ENCODE results near the gene SLC25A46.
"Not testable (repeated sequence)": the region's sequence is repeated elsewhere in the genome, so short reads cannot be mapped to it uniquely, and the experiment has no call there.

SLC25A46 gene

DNA sequence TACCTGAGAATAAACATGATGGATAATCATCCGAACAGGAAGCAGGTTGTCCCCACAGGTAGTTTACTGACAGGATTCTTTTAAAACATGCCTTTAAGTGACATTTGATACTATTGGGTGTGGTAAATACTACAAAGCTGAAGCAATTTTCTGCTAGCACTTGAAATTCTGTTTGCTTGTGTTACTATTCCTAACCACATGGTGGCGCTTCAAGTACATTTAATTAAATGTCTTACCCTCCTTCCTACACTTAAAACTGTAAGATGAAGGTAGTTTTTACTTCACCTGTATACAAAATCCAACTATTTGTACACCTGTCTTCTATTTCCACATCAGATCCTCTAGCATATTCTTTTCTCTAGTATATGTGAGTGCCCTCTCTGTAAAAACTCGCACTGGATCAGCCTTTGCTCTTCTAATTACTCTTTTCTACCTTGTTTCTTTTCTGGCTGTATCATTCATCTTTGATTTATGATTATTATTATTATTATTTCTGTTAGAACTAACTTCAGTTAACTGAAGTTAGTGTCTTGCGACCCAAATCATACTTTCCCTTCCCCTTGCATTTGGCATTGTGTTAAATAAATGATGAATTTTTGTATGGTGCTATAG lies 18.4 kb downstream of the SLC25A46 start:
- DNase-seq (ENCODE audit: low read depth in 2 of 2): no peak

DNA sequence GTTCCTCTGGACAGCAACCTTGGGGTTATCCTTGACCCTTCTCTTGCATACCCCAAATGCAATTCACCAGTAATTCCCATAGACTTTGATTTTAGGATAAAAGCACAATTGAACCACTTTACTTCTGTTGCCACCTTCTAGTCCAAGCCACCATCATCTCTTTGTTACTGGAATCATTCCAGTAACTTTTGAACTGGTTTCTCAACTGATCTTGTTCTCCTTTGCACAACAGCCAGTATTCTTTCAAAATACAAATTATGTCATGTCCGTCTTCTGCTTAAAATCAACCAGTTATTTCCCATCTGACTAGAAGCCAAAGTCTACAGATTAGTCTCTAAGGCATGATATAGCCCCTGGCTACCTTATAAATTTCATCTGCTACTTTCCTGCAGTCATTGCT lies 21.4 kb downstream of the SLC25A46 start:
- DNase-seq (ENCODE audit: low read depth in 2 of 2): no peak

DNA sequence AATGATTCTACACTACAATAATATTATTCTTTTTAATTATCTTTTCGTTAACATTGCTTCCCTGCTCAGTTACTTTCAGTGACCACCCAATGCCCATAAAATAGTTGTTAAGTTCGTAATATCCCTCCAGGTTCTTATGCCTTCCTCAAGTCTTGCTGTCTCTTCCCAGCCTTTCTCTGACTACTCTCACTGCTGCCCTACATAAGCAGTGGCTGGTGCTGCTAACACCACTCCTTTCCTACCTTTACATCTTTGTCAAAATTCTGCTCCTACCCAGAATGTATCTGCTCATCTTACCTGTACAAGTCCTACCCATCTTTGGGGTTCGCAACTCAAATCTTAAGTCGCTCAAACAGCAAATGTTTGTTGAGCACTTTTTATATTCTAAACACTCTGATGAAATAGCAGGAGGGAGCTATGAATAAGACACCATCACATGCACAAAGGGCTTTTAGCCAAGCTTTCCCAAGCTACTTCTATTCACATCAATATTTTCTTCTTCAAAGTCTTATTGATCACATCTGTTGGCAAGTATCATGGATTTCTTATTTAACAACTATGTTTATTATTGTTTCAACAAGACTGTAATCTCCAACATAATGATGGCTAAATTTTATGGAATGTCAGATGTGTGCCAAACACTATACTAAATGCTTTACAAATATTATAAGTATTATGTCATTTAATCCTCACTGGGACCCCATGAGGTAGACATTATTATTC lies 29.5 kb downstream of the SLC25A46 start:
- DNase-seq (ENCODE audit: low read depth in 2 of 2): no peak

DNA sequence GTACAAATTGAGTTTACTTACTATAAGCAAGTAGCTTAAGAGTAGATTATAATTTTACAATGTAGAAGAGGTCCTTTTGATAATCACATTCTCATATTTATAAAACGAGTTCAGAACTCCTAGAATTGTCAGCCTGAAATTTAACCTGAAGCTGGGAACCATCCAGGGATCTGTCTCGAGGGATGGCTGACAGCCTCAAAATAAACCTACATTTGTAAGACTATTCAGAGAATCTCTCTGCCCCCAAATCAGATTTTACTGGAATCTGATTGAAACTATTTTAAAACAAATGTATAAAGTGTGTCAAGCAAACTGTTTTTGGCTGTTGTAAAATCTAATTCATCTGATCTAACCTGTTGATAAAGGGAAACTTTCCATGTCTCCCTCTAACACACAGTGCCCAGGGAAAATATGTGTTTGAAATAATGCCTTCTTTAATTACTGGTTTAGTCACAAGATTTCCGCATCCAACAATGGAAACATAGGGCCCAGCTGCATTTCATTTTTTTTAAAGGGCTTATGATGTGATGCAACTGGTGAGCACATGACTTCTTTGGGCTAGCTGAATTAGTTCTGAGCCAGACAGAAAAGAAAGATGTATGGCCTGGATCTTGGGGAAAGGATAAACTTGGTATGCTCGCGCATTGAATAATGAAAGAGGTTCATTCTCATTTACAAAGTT lies 30.3 kb downstream of the SLC25A46 start:
- DNase-seq (ENCODE audit: low read depth in 2 of 2): no peak

DNA sequence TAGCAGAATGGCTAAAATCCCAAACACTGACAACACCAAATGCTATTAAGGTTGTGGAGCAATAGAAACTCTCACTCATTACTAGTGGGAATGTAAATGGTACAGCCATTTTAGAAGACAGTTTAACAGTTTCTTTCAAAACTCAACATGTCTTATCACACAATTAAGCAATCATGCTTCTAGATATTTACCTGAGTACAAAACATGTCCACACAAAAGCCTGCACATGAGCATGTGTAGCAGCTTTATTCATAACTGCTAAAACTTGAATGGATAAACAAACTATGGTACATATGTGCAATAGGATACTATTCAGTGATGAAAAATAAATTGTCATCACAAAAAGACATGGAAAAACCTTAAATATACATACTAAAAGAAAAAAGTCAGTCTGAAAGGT lies 31.5 kb downstream of the SLC25A46 start:
- no peak for DNase-seq (ENCODE audit: low read depth in 2 of 2)

DNA sequence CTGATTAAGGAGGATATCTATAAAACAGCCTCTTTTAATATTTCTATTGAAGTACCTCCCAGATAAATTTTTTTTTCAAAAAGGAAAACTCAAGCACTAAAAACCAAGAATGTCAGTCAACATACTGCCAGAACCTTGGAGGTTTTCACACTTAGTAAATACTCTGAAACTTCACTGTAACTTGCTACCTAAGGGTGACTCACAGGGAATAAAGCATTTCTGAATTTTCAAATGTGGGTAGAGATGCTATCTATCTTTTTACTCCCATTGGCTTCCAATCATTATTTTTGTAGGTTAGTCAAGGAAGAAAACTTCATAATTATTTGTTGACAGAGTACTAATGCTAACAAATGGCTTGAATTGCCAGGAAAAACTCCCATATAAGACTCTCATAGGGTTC lies 46.1 kb downstream of the SLC25A46 start:
- DNase-seq (ENCODE audit: low read depth in 2 of 2): no peak

DNA sequence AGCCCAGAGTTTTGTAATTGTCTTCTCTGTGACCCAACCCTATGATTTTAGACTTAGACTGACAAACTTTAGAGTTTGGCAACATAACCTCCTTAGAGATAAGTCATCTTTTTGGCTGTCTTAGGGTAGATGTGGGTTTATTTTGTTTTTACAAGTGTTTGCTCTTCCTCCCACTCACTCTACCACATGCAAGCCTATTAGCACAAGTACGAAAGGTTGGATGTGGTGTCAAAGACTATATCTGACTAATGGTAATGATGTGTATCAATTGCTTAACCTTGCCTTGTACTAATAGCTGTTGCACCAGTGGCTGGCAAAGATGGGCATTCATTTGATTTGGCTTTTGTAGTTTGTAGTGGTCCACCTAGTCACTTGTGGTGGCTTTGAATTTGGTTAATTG lies 46.5 kb downstream of the SLC25A46 start:
- DNase-seq (ENCODE audit: low read depth in 2 of 2): no peak

DNA sequence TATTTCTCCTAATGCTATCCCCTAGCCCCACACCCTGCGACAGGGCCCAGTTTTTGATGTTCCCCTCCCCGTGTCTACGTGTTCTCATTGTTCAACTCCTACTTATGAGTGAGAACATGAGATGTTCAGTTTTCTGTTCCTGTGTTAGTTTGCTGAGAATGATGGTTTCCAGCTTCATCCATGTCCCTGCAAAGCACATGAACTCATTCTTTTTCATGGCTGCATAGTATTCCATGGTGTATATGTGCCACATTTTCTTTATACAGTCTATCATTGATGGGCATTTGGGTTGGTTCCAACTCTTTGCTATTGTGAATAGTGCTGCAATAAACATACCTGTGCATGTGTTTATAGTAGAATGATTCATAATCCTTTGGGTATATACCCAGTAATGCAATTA lies 49.2 kb downstream of the SLC25A46 start:
- DNase-seq (ENCODE audit: low read depth in 2 of 2): not testable (repeated sequence)

DNA sequence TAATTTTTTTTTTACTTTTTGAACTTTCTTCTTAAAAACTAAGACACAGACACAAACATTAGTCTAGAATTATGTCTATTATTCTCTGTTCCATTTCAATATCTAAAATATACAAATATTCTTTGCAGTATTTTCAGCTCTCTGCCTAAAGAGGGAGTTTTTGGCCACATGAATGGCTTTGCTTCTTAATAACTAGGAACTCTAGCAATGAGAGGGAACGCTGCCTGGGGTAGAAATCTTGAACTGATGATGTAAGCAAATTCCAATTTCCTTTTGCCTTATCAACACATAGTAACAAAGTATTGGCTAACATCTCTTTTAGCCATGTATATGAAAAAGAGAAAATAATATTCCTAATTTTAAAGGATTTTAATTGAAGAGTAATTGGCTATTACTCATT lies 51.9 kb downstream of the SLC25A46 start:
- no peak for DNase-seq (ENCODE audit: low read depth in 2 of 2)

DNA sequence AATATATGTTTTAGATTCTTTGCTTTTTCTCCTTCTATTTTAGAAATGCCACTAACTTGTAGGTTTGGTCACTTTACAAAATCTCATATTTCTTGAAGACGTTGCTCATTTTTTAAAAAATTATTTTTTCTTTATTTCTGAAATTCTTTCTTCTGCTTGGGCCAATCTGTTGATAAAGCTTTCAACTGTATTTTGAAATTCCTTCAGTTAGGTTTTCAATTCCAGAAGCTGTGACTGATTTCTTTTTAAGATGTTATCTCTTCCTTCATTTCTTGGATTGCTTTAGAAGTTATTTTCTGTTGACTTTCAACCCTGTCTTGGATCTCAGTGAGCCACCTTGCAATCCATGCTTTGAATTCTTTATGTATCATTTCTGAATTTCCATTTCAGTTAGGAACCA lies 64.2 kb downstream of the SLC25A46 start:
- no peak for DNase-seq (ENCODE audit: low read depth in 2 of 2)

DNA sequence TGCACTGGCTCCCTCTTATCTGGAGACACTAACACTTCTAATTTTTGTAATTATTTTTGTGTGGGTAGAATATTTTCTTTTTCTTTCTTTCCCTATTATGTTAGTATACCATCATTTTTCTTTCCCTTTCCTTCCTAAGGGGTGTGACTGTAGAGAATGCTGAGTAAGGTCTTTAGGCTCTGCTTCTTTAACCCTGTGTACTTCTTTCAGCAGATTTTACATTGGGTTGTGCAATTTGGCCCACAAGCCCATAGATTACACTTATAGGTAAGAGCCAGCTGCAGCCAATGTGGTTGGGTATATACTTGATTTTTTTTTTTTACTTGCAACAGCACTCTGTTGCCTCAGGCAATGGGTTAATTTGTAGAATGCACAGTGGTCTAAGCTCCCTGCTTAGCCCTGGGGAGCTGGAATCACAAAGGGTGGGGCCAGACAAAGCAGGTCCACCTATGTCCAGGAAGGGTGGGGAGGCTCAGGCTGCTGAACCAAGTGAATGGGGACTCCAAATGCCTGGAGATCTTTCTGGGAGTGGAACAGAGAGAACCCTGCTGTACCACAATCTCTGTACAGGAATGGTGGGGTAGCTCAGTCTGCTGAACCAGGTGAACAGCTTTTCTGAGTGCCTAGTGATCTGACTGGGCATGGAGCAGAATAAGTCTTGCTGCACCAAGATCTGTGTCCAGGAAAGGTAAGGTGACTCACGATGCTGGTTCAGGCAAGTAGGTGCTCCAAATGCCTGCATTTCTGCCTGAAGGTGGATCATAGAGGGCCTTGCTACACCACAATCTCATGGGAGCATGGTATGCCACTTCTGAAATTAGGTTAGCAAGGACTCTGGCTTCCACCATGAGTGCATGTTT lies 64.9 kb downstream of the SLC25A46 start:
- no peak for DNase-seq (ENCODE audit: low read depth in 2 of 2)

DNA sequence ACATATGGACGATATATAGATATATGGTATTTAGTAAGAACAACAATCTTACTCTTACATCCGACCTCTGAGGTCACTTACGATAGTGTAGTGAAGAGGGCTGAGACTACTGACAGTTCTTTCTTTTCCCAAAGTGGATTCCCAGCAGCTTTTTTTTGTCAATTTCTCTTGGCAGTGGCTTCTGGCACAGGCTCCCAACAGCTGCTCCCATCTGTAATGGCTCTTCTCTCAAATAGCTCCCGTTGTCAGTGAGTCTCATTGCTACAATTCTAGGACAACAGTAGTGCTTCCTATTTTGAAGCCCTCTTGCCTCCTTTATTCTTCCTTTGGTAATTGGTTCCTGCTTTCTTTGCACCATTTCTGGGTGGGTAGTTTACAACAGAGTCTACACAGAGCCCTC lies 68.4 kb downstream of the SLC25A46 start:
- no peak for DNase-seq (ENCODE audit: low read depth in 2 of 2)

DNA sequence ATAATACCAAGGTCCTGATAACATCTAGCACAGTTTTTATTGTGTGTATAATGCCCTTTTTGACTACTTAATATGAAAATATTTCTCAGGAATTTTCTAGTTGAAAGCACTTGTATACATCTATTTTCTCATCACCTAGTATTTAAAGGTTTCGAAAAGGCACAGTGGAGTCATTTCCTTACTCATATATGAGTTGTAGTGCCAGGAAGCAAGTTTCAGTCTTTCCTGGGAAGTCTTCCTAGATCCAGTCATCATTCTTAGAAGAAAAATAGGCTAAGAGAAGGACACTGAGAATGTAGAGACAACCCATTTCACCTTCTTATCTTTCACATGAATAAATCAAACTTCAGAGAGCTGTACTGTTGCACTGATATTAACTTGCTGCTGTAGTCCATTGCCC lies 70.2 kb downstream of the SLC25A46 start:
- no peak for DNase-seq (ENCODE audit: low read depth in 2 of 2)
